ENCODE measurements around the gene GDF10. TPM values are rescaled to one million over a fixed set of nuclear protein-coding genes. Genes with fewer than 3 reads are reported as not detected.

The GDF10 gene
- total RNA-seq, 1 donor from 2014 or later, result 16.8 TPM

- DNase-seq (peak; percentile 2), ATAC-seq (no peak)
- H3K4me1 ChIP-seq, result no peaks in the 10 kb centered on the region
- H3K27ac ChIP-seq, result no peak overlapping the region
- no peaks in the 10 kb centered on the region for H3K9me3 ChIP-seq
- H3K27me3 ChIP-seq, result no peaks in the 10 kb centered on the region
- no peaks in the 10 kb centered on the region for H3K36me3 ChIP-seq
- intact Hi-C loops (cut with DNase I), result no loop called here
- no peak overlapping the region for H3K4me3 ChIP-seq
- TF ChIP-seq CTCF (IDR thresholded peaks at IDR 0.05), result no peak
Observed at GRCh38 chr10:47362199-47362598, 62.2 kb downstream of the GDF10 start.

Other genes starting within 250 kb of the GDF10 start
- gene GDF2, start 22.3 kb downstream of the GDF10 start, total RNA-seq, result not detected
- not detected for gene RBP3, start 48.2 kb downstream of the GDF10 start, total RNA-seq
- 0.41 TPM for gene ZNF488, start 84.1 kb downstream of the GDF10 start, total RNA-seq
- gene ANXA8, start 183.9 kb downstream of the GDF10 start, total RNA-seq, result 39.5 TPM
- not detected for gene FAM25G, start 191.5 kb downstream of the GDF10 start, total RNA-seq
- 6.0 TPM for gene AGAP9, start 223.4 kb downstream of the GDF10 start, total RNA-seq